Nucleus accumbens (tissue), 56 donors: Measurements from ENCODE around the gene ADA.
"Not testable (repeated sequence)": the region's sequence is repeated elsewhere in the genome, so short reads cannot be mapped to it uniquely, and the experiment has no call there.

Experiments
- DNase-seq, 56 donors: peaks; one replicate each; lab custom pipeline; 2025; lab: John Stamatoyannopoulos, UW

Gene ADA

DNA sequence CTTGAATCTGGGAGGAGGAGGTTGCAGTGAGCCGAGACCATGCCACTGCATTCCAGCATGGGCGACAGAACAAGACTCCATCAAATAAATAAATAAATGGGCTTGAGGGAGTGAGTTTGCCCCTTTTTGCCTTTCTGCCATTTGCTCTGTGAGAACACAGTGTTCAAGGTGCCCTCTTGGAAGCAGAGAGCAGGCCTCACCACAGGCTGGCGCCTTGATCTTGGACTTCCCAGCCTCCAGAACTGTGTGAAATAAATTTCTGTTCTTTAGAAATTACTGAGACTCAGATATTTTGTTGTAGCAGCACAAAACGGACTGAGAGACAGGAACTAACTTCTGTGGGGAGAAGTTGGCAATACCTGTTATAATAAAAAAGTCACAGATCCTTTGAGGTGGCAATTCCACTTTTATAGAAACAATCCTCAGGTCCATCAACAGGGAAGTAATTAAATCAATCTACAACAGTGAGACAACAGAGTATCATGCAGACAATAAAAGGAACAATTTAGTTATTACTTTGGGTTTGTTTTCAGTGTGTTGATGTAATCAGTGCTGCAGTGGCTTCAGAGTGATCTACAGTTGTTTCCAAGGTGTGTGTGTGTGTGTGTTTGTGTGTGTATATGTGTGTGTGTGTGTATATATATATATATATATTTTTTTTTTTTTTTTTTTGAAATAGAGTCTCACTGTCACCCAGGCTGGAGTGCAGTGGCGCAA, 44.6 kb downstream of the ADA start:
- DNase-seq, result no peak

DNA sequence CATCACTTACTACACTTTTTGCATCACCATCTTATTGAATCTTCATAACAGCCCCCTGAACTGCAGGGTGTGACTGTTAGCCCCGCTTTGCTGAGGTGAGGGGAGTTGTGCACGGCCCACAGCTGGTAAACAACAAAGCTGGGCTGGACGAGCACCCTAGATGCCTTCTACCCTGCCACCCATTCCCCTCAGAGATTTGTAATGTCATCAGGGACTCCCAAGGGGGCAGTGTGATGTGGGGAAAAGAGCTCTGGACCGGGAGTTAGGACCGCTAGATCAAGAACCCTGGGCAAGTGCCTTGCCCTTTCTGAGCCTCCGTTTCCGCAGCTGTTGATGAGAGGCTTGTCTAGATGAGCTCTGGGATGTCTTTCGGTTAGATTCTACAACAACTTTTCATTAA, 48.2 kb downstream of the ADA start:
- DNase-seq, result no peak

DNA sequence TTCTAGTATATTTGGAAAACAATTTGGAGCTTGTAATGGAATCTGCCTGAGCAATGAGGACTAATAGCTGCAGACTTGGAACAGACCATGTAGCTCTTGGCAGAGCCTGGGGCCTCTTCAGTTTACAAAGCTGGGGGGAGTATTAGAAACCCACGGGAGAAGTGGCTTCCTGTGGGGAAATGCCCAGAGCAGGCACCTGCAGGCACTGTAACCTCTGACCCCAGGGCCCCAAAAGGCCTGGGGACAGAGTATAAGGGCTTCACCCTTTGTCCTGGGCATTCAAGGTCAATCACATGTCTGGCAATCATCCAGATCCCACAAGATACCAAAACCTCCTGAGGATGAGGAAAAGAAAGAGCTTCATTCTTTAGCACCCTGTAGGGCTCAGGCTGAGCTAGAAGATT, 49.7 kb downstream of the ADA start:
- DNase-seq, result peak in 22 of 56 donors; percentile 4 to 51 (median 24)

DNA sequence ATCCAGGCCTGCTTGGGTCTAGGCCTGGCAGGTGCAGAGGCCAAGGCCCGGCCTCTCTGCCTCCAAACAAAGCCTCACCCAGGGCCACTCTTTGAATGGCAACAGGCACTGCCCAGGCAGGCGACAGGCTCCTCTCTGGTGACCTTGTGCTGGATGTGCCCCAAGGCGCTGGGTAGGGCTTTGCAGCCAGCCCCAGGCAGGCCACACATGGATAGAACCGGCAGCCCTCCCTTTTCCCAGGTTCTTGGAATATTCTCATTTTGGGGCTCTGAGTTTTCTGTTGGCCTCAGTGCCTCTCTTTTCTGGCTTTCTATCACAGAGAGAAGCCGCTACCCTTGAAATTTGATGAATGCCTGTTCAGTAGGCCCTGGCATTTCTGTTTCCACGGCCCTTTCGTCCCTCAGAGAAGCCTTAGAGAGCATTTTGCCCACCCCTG, 50.2 kb downstream of the ADA start:
- peak in 14 of 56 donors; percentile 7 to 61 (median 28) for DNase-seq

DNA sequence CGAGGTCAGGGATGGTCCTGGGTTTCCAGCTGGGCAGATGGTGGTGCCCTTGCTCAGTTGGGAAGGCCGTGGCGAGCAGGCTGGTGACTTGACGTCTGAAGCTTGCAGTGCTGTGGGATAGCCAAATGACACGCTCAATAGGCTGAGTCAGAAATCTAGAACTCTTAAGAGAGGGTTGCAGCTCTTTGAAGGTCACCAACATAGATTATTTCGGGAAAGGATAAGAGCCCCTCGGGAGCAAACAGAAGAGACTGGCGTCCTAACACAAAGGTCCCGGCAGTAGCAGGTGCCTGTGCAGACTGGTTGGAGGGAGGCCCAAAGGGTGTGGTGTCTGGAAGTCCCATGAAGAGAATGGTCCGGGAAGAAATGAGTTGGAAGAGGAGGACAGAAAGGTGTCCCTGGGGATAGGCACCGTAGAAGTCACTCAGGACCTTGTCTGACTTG, 50.7 kb downstream of the ADA start:
- DNase-seq, result no peak

DNA sequence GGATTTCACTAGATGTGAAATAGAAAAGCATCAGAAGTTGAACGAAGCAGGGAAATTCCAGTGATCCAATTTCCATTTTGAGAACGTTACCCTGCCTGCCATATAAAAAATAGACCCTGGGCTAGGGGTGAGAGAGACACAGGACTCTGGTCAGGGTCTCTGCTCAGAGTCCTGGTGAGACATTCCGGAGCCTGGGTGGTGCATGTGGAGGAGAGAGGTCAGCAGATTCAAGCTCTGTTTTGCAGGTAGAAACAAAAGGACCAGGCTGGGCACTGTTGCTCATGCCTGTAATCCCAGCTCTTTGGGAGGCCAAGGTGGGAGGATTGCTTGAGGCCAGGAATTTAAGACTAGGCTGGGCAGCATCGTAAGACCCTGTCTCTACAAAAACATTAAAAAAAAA, 51.2 kb downstream of the ADA start:
- DNase-seq, result no peak

DNA sequence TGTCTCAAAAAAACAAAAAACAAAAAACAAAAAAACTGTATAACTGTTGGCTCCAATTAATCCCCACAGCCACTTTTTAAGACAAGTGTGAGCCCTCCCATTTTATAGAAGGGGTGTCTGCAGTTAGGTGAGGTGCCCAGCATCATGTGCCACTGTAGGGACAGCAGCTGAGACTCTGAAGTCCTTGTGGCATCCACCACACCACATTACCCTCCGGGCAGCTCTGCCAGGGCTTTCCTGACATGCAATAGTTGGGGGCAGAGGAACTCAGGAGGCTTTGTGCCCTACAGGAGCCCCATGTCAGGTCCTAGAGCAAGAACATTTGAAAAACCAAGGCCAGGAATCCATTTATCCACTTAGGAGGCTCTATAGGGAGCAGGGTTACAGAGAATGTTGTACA, 51.8 kb downstream of the ADA start:
- no peak for DNase-seq

DNA sequence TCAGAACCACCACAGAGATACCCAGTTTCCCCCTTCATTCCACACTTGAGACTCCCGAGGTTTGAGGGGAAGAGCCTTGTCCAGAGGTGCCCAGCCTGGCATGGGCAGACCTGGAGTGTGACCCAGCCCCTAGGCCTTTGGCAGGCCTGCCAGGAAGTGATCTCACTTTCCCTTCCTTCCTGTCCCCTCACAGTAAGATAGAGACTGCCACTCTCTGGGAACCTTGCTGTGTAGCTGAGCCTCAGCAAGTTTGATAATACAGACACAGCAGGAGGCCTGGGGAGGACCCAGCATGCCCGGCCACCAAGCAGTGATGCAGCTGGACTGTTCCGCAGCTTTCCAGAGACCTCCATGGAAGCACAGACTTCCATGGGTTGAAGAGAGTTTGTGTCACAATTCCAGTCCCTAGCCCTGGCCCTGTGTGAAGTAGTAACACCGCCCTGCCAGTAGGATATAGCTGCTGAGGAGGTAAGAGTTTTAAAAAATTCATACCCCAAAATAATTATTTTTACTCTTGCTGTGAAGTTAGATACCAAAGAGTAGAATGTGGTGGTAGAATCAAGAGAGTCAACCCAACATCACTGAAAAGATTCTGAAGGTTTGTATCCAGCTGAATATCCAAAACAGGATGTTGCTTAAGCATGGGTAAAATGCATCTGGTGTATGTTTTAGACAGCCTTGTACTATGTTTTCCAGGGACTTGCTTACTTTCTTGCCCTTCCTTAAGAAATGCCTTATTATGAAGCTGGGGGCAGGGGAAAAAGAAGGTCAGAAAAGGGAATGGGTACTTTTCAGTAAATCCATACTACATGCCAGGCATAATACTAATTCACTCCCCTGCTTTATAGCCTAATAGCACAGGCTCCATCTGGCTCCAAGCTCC, 52.8 kb downstream of the ADA start:
- no peak for DNase-seq

DNA sequence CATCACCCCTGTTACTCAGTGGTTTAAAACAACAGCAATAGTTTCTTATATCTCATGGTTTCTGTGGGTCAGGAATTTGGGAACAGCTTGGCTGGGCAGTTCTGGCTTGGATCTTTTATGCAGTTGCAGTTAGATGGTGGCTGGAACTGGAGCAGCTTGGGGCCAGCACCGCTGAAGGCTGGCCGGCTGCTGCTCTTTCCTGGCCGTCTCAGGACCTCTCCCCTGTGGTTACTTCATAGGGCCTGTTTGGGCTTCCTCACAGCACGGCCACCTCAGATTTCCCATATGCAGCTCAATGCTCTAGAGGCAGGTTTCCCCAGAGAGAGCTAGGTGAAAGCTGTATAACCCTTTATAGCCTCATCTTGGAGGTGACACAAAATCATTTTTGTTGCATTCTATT, 53.6 kb downstream of the ADA start:
- DNase-seq, result no peak

DNA sequence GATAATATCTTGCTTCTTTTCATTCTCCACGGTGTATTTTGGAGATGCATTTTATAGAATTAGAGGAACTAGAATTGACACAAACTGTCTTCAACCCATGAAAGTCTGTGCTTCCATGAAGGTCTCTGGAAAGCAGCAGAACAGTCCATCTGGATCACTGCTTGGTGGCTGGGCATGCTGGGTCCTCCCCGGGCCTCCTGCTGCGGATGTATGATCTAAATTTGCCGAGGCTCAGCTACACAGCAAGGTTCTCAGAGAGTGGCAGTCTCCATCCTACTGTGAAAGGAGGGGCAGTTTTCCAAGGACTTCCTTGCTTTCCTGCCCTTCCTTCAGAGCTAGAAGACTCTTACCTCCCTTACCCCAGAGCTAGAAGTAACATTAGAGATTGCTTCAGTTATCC, 54.0 kb downstream of the ADA start:
- no peak for DNase-seq

DNA sequence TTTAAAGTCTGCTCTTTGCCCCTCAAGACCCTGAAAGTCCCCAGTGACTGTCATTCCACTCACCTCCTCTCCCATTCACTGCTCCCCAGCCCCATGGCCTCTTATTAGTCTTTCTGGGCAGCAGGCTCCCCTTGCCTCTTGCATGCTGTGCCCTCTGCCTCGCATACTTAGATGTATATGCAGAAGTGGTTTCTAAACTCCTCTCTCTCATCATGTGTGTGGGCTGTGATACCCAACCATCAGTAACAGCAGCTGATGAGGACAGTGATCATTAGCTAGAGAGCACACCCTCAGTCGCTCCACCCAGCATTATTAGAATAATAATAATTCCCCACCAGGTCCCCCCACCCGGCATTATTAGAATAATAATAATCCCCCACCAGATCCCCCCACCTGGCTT, 54.6 kb downstream of the ADA start:
- DNase-seq, result no peak

DNA sequence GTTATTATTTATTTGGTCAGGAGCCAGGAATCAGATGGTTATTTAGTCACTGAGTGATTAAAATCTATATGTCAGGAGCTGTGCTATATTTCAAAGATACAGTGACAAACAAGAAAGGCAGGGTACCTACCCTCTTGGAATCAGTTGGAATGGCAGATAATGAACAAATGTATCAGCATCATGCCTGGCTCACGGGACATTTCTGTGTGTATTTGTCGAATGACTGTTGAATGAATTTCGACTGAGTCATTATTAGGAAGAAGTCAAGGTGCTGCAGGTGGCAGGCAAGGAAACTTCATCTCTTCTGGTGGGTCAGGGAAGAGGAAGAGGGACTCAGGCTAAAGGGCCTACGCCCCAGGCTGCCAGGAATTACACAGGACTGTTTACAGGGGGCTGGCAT, 55.5 kb downstream of the ADA start:
- DNase-seq, result no peak

DNA sequence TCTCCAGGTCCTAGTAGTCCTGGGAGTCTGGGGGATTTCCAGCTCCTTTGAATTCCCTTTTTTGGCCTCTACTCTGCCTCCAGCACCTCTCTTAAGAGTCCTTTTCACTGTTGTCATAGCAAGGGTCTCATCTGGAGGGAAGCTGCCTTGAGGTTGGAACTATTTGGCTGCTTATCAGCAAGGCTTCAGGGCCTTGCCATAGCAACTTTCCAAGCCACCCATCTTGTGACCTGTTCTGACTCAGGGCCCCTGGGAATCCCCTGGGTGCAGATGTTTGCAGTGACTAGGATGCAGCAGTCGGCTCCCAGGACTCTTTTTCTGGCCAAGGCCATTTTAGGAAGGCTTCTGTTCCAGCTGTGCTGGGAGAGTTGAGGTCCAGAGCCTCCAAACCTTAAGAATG, 56.8 kb downstream of the ADA start:
- DNase-seq, result no peak

DNA sequence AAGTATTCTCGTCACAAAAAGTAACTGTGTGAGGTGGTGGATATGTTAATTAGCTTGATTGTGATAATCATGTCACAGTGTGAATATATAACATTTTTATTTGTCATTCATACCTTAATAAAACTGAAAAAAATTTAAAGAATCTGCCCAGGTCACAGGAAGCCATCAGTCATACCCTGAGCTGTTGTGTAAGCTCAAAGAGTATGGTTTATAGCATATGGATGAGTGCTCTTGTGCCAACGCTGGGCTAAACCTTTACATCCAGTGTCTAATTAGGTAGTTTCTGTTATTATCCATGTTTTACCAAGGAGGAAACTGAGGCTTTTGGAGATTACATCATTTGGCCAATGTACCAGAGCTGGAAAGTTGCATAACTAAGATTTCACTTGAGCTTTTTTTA, 57.7 kb downstream of the ADA start:
- DNase-seq, result no peak

DNA sequence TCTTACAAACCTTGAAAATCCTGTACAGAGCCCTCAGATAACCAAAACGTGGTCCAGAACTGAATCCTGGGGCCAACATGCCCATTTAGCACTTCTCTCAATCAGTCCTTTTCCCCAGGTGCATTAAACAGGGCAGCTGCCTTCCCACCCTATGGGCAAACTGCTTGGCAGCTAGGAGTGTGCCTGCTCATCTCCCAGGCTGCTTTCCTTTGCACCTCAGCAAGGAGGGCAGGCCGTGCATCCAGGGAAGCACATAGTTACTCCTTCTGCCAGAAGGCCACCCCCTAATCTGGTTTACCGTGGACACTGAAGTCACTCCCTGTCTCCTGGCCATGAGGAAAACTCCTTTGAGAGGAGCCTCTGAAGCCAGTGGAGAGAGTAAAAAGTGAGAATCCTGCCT, 59.1 kb downstream of the ADA start:
- DNase-seq, result no peak

DNA sequence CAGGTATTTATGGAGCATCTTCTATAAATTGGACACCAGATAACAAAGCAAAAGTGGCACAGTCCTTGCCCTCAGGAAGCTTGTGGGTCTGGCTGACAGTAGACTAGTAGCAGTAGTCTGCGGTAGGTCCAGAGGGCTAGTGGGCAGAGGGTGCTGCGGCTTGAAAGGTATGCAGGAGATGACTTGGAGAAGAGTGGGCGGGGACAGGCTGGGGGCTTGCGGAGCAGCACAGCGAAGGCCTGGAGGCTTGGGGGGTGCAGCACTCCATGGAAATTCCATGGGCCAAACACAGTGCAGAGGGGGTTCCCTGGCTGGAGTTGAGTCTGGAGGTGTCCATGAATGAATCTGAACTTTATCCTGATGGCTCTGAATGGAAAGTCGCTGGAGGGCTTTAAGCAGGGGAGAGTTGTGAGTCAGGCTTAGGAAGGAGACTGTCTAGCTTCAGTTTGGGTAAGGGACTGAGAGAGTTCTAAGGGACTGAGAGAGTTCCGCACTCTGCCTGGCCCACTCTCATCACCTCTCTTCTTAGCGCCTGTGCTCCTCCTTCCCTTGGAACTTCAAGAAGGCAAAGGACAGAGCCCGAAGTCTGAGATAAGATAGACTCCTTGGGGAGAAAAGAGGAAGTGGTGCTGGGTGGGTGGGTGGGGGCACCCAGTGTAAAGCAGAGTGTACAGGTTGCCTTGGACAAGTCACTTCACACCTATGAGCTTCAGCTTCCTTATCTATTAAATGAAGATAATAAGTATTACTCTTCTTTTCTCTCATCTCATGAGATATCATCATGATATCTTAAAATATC, 60.3 kb downstream of the ADA start:
- DNase-seq, result no peak

DNA sequence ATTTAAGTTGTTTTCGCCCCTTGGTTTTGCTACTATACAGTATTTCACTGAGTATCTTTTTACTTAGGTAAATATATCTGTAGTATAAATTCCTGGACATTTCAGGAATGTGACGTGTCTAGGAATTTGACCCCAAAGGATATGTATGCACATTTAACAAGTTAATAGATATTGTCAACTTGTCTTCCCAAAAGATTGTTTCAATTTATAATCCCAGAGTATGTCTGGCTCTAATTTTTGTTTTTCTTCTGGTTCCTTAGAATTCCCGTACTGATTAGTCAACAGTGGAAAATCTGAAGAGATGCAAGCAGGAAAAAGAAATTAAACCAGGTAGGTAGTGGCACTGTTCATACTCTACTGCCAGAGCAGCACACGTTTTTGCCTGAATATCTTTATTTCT, 62.0 kb downstream of the ADA start:
- no peak for DNase-seq

DNA sequence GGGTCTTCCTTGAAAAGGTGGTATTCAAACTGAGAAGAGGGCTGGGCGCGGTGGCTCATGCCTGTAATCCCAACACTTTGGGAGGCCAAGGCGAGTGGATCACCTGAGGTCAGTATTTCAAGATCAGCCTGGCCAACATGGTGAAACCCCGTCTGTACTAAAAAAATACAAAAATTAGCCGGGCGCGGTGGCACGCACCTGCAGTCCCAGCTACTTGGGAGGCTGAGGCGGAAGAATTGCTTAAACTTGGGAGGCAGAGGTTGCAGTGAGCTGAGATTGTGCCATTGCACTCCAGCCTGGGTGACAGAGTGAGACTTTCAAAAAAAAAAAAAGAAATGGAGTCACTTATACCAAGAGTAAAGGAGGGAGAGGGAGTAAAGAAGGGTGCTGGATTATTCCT, 63.2 kb downstream of the ADA start:
- DNase-seq, result not testable (repeated sequence)

DNA sequence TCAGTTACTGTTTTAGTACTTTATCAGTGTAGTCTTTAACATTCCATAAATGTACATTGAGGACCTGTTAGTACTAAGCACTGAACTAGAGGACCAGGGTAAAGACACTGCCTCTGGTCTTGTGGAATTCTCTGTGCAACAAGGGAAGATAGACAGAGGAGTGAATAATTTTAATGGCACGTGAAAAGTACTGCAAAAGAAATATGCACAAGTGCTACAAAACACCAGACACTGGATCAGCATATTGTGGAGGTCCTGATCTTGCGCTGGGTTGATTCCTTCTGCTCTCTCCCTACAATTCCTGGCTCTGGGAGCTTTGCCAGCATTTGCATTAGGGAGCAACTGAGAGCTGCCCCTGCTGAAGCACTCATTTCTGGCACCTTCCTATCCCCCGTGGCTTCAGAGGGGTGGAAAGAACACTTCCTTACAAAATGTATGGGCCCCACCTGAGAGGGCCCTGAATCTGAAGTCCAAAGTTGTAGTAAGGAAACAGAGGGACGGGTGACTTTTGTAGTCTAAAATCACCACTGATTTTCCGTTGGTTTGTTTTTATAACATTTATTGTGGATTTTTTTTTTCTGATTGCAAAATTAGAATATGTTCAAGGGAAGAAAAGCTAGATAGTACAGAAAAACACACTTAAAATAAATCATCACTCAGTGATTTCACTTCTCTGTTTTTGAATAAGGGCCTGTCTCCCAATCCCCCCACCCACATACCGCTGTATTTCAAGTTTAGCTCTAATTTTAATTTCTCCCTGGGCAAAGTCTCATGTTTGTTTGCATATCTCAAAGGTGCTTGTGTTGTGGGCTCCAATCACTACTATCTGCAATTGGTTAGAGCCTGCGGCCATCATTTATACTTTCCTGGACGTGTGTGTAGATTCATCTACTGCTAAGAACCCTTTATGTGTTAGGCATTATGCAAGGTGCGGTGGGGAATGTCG, 64.2 kb downstream of the ADA start:
- no peak for DNase-seq
